ENCODE data around the gene FRY.

The FRY gene

DNA sequence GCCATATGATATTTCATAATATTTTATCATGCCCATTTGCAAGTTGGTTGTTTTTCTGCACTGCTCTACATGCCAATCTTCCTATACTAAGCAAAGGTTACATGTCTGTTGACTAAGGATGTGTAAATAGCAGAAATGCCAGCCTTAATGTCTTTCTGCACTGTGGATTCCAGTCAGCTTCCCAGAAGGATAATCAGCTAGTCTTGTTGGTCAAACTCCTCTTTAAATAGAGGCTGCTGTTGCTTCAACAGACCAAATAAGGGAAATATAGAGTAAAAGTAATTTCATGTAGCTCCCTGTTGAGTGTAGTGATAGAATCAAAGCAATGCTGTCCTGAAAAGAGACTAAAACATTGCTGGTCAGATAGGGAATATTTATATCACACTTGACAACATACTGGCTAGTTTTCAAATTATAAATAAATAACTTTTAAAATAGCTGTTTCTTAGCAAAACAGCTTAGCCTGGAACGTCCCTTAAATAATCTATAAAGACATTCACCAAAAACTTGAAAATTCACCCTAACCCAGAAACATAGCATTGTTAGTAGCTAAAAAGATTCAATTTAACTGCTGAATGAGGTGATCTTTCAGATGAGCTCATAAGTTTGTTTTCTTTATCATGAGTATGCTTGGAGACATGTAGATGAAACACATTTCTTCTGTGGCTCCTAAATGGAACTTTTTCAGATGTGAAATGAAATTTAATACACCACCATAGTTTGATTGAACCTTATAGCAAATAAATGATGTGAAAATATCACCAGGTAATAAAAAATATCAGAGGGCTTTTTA is 56.6 kb downstream of the FRY start:
- no peak for DNase-seq

DNA sequence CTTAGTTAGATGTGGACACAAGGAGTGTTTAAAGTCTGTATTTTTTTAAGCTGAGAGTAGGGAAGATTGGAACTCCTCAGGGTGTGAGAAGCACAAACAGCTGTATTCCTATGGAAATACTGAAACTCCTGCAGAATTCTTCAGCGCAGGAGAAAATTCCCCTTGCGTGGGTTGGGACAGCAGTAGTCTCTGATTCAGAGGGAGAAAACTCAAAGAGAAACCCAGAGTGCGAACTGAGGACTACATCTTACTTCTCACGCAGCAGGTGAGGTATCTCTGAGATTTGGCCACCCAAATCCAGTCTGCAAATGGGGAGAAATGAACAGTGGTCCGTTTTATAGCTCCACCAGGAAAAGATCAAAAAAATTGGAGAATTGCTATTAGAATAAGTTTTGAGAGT is 60.9 kb downstream of the FRY start:
- DNase-seq = no peak

DNA sequence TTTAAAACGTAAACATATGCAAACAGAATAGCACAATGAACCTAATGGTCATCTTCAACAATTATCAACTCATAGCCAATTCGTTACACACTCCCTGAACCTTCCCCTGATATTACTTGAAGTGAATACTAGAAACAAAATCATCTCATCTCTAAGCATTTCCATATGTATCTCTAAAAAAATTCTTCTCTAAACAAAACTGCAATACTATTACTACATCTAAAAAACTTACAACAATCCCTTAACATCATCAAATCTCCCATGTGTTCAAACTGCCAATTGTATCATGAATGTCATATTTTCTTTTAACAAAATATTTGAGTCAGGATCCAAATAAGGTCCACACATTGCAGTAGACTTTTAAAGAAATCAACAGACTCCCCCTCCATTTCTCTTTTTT is 61.4 kb downstream of the FRY start:
- no peak for DNase-seq

DNA sequence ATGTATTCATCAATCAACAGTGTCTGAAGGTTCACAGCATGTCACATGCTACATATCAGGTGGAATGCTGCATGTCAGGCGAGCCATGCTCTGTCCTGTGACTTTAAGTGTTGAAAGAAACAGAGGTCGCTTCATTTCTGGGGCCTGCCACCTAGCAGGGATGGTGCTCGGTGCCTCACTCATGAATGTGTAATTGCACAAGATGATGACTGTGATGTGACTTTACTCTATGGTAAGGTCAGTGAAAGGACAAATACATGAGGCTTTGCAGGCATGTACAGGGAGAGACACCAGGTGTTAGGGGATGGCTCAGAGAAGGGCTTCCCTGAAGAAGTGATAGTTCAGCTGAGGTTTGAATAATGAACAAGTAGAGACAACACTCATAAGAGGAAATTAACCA is 66.7 kb downstream of the FRY start:
- no peak for DNase-seq

DNA sequence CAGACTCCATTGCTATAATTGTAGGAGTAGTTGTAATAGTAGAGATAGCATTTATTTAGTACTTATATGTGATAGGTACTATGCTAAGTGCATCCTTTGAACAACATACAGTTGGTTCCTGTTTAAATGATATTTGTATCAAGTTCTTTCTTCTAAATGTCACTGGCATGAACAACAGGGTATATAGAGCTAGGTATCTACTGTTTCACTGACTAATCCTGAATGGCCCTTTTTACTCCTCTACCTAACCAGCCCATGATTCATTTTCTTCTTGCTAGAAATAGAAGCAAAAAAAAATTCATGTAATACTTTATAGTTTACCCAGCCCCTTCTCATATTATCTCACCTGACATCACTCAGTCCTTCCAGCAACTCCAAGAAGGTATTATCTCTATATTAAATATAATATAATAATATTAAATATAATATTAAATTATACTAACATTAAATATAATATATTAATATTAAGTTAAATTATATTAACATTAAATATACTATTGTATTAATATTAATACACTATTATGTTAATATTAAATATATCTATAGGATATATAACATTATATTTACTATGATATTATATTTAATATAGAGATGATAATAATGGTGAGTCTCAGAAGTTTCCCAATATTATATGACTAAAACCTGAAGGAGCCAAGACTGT is 74.2 kb downstream of the FRY start:
- no peak for DNase-seq

DNA sequence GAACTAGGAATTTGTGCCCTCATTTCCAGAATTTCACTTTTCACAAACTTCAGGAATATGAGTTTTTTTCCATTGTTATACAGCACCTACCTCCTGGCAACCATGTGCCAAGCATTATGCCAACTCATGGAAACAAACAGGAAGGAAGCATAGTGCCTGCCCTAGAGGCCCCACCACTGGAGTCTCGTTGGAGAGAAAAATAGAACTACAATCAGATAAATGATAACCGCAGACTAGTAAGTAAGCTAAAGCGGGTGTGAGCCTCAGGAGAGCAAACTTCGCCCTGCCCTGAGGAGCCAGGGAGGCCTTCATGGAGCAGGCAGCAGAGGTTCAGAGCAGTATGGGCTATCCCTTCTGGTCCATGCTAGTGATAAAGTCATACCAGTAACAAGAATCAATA is 75.9 kb downstream of the FRY start:
- no peak for DNase-seq

DNA sequence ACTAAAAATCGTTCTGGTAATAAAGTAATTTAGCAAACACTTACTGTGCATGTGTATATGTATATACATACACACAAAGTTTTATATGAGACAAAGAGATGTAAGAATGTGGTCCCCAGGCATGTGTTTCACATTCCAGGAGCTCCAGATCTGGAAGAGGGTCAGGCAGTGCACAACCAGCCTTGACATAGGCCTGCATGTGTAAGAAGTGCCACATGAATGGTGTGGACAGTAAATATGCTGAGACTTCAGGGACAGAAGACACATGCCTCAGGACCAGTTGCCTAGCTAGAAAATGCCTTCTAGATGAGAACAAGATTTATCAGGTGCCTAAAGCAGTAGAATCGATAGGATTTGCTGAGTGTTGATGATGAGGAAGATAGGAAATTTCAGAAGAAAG is 76.4 kb downstream of the FRY start:
- DNase-seq = no peak

DNA sequence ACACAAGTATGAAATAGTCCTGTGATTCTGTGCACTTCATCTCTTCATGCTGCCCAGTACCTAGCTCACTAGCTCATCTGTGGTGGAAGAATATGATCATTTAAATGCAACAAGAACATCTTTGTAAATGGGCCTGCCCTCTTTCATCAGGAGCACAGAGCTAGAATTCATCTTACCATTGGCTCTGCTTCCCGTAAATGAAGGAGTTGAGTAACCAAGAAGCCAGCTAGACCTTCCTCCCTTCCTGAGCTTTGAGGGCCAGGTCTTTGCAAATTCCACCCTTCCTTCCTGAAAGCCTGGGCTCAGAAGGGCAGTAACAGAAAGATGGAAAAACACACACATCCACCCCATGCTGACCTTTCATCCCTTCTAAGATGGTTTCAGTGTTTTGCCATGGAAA is 82.0 kb downstream of the FRY start:
- DNase-seq = no peak

DNA sequence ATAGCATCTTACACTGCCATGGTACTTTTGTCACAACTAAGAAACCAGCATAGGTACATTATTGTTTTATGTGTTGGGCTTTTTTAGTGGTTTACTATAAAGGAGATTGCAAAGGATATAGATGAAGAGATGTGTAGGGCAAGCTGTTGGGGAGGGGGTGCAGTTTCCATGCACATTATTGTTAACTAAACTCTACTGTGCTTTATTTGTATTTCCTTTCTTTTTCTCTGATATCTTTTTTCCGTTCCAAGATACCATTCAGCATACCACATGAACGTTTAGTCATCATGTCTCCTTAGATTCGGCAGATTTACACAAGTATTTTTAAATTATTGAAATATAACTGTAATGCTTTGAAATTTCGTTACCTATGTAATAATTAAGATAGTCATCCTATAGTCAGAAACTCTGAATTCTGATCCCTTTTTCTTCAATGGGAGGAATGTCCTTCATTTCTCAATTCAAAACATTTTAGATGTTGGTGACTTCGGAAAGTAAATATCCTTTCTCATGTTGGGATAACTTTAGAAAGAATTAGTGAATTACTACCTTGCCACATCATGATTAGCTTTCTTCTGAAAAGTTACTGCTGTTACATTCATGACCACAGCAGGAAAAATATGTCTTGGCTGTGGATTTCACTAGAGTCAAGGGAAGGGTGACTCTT is 82.8 kb downstream of the FRY start:
- DNase-seq = no peak

DNA sequence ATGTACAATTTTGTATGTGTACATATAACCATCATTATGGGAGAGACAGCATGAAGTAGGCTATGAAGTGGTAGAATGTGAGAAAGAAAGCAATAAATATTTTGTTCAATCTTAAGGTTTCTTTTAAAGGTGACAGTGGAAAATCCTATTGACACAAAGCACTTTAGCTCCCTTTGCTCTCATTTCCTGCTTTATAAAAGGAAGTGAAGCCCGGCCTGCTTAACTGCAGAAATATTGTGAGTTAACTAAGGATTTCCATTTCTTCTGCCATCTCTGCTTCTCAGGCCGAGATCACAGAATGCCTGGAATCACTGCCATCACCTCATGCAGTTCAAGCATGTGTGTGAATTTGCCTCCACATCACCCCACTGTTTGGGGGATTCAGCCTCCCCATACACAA is 83.5 kb downstream of the FRY start:
- DNase-seq = no peak

DNA sequence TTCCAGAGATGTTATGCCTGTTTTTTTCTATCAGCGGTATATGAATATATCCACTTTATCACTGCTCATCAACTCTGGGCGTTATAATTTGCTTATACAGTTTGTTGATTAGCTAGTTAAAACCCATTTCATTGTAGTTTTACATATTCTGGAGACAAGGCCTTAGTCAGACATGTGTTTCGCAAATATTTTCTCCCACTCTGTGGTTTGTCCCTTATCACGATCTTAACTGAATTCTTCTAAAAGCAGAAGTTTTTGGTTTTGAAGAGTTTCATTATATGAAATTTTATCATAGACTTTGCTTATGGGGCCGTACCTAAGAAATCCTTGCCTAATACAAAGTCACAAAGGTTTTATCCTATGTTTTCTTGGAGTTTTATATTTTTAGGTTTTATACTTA is 84.6 kb downstream of the FRY start:
- DNase-seq = no peak

DNA sequence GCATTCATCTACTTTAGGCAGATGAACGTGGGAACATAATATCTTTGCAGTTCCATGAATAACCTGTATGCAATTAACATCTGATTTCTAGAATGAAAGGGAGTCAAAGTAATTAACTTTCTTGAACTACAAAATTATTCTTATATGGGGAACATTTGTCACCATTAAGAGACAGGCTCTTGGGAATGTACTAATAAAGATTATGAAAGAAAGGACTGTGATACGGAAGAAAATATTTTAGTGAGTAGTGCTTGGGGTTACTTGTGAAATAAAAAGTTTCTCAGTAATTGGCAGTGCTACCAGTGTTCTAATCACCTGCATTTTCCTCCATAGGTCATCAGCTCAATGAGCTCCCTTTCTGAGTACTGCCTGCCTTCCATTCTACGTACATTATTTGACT is 85.4 kb downstream of the FRY start:
- DNase-seq = no peak

DNA sequence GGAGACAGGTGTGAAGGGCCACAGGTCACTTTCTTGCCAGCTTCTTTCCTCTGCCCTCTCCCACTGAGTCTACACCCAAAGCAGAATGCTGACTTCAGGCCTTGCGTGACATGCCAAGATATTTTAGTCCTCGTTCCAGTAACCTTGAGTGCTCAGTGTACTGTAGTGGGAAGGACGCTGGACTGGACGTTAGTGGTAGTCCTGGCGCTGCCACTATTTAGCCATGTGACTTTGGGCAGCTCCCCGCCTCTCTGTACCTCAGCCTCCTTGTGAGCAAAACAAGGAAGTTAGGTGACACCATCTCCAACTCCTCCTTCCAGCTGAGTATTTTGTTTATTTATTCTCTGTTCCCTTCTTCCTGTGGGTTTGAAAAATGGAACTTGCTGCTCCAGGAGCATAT is 86.1 kb downstream of the FRY start:
- DNase-seq = no peak

DNA sequence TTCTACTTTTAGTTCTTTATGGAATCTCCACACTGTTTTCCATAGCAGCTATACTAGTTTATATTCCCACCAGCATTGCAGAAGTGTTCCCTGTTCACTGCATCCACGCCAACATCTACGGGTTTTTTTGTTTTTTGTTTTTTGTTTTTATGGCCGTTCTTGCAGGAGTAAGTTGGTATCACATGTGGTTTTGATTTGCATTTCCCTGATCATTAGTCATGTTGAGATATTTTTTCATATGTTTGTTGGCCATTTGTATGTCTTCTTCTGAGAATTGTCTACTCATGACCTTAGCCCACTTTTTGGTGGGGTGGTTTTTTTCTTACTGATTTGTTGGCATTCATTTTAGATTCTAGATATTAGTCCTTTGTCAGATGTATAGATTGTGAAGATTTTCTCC is 89.7 kb downstream of the FRY start:
- DNase-seq = no peak

DNA sequence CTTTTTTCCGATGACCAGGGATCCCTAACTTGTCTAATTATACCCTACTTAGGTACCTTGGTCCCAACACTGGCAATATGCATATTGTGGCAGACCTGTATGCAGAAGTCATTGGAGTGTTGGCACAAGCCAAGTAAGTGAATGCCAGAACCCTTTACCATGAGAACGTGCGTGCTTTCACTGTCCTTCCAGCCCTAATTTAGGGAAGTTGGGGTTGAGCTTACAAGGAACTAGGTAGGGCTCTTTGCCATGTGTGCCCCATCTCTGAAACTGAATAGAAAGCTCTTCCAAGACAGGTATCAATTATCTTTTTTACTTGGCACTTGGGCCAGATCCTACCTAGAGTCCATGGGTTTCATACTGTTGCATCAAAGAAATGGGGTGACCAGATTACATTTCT is 93.2 kb downstream of the FRY start:
- no peak for DNase-seq

DNA sequence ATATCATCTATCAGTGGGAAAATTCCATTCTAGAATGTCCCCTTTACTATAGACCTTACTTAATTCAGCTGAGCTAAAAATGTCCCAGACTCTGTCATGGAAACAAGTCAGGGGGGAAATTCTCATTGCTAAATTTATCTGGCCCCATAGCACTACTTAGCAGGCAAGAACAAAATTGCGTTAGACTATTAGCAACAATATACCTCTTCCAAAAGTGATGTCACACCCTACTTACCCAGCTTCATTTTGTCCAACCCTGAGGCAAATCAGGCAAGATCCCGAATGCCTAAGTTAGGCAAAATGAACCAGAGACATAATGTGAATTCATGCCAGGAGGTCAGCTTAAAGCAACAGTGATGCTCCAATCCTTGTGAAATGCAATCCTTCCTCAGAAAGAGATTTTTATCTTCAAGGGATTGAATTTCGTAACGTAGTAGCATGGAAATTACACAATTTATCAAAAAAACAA is 93.7 kb downstream of the FRY start:
- DNase-seq = no peak

DNA sequence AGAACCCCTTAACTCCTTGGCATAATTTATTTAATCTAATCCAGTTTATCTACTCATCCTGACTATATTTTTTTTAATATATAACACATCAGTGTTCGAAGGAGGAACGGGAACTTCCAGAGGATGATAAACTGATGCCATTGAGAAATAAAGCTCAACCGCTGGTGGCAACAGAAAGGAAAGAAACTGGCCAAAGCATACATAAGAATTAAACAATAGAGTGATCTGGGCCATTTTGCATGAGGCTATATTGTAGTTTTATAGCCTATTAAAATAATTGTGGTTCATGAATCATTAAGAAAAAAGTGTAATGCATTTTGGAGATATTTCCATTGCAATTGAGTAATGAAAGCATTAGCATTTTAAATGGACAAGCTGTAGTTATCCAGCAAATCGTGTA is 94.2 kb downstream of the FRY start:
- DNase-seq = no peak

DNA sequence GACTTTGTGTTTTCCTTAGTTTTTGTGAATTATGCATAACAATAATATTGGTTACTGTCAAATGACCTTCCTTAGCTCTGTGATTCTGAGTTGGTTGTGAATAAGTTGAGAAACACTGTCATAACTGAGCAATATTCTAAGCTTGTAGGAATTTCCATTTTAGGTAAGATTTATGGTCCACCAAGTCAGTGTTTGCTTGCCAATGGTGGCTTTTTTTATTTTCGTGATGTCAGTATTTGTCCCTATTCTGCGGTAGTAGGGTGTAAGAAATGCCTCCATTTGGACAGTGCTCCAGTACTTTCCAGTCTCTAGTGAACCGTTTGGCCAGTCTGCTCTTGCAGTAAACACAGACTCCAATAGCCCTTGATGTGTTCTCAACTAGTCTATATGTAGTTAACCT is 94.7 kb downstream of the FRY start:
- no peak for DNase-seq

DNA sequence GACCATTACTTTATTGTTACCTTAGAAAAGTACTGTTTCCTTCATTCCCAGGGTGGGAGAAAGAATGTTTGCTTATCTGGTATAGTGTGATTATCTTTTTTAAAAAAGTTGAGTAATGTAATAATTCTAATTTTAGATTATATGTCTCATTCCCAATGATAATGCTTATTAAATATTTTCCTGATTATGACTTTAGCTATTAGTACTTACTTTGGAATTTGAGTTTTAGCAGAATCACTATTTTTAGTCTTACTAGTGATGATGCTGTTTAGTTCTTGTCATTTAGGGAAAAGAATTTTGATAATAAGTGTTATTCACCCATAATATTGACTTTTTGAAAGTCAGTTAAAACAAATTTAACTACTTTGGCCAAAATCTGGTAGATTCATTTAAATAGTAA is 95.2 kb downstream of the FRY start:
- no peak for DNase-seq

DNA sequence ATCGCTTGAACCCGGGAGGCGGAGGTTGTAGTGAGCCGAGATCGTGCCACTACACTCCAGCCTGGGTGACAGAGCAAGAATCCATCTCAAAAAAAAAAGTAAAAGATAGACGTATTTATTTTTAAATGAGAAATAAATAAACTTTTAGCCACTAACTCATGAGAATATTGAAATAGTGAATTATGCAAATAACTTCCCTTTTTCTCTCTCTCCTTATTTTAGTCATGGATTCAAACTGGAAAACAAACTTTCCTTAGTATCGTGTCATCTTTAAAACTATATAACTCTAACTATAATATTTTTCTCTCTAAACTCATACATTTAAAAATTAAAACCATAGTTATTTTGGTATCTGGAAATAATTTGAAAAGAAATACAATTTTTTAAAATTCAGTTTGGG is 96.1 kb downstream of the FRY start:
- DNase-seq = no peak

DNA sequence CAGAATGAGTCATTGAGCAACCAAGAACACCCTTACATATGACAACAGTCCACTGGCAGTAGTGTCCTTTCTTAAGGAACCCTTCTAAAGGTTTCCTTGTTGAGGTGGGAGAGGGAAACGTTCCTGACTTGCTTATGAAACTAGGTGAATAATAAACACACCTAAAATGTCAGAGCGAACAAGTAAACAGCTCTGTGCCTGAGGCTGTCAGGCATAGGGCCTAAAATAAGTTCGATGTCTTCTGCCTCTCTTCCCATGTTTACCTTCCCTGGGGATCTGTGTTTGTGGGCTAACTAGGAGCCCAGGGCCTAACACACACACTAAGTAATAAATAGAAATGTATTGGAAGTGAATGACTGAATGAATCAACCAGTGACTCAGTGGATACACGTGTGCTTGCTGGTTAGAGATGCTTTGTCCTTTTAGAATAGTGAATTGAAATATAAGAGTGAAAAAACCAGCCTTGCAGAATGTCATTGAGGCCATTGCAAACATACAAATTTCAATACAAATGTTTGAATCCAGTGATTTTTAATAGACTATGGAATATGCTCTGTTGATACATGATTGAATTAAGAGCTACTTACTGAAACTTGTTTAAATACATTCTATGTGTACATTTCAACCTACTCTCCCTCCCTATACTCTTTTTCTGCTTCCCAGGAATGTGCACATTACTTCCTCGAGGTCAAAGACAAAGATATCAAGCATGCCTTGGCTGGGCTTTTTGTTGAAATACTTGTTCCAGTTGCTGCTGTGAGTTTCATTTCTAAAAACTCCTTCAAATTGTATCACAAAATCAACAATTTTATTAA is 102.9 kb downstream of the FRY start:
- DNase-seq = no peak

DNA sequence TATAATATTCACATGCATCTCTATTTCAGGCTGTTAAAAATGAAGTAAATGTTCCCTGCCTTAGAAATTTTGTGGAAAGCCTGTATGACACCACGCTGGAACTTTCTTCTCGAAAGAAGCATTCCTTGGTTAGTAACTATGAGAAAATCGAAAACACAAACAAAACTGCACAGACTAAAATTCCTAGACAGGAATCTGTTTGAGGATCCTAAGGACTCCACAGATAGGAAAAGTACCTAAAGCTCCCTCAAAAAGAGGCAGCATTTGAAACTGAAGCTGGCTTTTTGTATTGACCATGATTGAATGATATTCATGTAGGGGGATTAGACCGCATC is 103.4 kb downstream of the FRY start:
- no peak for DNase-seq

DNA sequence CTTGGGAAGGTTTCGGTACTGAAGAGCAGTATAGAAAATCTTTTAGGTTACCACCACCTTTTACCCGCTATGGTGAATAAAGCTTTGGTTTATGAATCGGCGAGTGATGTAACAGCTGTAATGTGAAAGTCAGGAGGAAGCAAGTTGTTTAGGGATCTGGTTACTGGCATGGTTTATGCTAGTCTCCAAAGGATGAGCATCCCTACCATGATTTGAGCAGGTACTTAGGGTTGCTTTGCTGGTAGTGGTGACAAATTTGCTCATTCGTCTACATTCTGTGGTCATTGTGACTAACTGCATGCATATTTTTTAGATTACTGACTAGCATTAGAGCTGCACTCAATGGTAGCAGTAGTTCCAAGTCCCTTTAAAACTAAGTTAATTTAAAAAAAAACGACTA is 104.1 kb downstream of the FRY start:
- no peak for DNase-seq

DNA sequence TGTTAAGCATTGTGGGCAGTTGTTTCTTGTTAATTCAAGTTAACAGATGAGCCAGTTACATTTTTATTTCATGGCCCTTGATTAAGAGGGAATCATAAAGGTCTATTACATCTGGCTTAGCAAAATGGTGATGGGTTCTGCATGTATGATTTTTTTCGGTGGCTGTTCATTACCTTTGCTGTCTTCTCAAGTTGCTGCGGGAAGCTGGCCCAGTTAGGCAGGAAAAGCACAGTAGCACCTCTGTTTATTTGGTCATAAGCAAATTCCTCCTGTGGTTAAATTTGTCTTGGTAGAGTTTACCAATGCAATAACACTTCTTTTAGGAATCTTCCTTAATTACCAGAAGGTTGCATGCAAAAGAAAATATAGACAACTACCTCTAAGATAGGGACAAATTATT is 104.5 kb downstream of the FRY start:
- DNase-seq = no peak

Data from cortex of kidney (tissue), 1 donor.